Stimulated activated CD4-positive, alpha-beta T cell treated with anti-CD3 and anti-CD28 coated beads, Interleukin-2, amount 100 ng/mL, for 4 hours (primary cell): Measurements from ENCODE around the gene GBGT1.

Source experiments
- DNase-seq: peaks from one replicate; pipeline ENCODE4 v3.0.0-alpha.2; 2020; ENCODE audit warnings: low read depth

The GBGT1 gene

DNA sequence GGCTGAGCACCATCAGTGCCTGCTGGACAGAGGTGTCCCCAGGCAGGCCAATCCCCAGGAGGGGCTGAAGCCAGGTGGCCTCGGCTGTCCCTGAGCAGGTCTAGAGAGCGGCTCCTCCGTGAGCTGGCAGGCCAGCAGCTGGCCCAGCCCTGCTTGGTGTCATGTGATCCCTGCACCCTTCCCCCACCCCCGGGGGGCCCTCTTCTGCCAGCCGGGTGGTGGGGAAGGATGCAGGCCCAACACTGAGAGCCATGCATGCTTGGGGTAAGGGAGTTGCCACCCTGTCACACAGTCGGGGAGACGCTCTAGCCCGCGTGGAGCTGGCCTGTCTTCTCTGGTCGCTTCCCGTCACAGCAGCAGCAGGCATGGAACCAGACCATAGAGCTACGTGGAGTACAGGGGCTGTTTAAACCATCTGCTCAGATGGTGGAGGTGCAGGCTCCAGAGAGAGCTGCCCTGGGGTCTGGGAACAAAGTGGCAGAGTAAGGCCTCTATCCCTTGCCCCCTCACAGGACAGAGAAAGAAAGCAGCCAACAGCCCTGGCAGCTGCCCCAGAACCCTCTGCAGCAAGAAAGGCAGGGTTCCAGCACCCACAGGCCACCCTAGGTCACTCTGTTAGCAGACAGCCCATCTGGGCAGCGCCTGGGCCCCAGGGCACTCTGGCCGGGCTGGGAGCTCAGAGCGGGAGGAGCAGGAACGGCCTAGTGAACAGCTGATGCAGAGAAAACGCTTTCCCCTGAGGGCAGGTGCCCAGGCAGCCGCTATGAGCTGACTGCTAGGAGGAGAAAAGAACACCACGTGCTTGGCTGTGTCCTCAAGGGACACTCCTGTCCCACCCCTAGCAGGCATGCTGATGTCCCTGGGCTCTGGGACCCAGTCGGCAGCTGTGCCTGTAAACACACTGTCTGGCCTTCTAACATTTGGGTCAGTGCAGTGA lies 49.5 kb downstream of the GBGT1 start:
- no peak for DNase-seq

DNA sequence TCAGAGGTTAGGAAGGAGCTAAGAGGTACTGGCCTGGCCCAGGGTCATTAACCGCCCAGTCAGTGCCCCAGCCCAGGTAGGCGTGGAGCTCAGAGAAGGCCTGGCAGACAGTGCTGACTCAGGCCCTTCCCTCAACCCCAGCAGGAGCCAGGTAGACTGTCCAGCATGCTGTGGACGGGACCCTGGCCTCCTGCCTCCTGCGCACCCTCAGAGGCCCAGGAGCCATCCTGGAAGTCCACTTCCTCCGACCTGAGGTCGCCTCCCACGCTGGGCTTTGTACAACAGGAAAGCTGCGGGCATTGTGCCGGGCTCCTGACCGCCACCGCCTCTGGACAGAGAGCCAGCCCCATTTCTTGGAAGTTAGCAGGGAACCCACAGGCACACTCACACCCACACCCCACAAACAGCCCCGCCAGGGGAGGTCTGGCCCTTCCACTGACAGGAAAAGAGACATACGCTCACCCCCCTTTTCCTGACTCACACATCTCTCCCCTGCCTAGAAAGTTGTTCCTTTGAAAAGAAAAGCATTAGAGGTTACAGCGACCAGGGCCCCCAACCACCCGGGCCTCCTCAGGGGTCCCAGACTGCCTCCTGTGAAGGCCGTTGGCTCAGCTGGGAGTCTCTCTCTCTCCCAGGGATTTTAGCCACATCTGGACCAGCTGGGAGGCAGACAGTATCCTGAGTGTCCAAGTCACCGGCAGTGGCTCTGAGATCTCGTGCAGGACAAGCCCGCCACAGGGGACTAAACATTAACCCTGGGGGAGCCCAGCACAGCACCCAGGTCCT lies 50.4 kb downstream of the GBGT1 start:
- no peak for DNase-seq

DNA sequence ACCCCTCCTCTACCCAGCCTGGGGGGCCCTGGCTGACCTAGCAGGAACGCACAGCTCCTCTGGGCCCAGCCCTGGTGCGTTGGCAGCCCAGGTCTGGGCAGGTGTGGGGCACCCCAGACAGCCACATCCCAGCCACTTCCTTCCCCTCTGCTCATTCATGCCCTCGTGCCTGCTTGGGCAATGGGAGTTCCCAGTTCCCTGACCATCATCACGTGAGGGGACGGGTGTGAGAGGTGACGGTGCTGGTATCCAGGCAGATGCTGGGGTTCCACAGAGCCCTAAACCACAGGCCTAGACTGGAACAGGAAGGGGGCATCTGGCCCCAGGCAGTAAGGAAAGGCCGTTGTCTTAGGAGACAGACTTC lies 51.1 kb downstream of the GBGT1 start:
- no peak for DNase-seq

DNA sequence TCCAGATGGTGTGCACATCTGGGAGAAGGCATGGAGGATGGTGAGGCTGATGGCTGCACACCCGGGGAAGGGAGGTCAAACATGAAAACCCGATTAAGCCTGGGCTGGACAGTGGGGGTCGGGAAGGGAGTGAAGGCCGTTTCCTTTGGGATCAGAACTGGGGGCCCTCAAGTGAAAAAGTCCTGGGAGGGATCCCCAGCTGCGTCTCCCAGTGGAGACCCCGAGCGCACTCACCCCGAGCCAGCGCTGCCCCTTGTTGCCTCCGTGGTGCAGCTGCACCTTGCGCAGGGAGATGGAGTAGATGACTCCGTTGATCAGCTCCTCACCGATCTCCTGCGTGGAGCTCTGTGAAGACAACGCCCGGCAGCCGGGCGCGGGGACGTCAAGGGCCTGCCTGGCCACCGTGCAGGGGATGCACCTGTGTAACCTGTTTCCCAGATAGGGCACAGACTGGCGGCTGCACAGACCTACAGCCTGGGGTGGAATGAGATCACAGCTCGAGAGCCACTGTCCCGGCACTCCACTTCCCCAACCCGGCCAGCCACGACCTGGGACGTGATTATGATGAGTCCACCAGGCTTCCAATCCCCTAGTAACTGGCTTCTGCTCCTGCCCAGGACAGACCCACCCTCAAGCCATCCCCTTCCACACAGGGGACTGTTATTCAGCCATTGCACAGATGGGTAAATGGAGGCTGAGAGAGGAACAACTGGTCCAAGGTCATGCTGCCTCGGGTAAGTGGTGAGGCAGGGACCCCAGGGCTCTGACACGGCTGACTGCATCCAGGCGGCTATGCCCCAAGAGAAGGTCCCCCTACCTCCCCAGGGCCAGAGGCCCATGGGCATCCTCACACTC lies 51.7 kb downstream of the GBGT1 start:
- no peak for DNase-seq

DNA sequence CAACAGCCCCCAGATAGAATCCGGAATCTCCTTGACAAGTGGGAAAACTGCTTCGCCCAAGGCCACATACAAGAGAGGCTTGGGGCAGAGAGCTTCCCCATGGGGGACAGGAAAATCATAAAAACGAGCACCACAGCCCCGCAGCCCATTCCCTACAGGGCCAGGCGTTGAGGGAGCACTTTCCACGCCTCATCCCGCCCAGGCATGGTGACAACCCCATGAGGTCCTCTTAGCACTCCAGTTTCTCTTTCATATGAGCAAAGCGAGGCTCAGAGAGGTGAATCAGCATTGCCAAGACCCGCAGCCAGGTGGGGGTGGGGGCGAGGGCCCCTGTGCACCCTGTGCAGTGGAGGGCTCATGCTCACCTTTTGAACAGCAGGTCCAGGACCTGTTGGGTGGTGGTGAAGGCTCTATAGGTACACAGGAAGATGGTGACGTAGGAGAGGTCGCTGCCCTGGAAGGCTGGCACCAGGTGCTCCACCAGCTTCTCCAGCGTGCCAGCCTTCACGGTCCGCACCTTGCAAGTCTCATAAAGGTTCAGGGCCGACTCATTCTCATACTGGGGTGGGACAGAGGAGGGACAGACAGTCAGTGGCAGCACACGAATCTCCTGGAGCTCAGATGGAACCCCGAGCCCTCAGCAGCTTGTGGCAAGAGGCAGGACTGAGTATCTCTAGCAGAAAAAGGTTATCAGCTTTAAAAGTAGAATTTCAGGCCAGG lies 53.6 kb downstream of the GBGT1 start:
- DNase-seq = no peak

DNA sequence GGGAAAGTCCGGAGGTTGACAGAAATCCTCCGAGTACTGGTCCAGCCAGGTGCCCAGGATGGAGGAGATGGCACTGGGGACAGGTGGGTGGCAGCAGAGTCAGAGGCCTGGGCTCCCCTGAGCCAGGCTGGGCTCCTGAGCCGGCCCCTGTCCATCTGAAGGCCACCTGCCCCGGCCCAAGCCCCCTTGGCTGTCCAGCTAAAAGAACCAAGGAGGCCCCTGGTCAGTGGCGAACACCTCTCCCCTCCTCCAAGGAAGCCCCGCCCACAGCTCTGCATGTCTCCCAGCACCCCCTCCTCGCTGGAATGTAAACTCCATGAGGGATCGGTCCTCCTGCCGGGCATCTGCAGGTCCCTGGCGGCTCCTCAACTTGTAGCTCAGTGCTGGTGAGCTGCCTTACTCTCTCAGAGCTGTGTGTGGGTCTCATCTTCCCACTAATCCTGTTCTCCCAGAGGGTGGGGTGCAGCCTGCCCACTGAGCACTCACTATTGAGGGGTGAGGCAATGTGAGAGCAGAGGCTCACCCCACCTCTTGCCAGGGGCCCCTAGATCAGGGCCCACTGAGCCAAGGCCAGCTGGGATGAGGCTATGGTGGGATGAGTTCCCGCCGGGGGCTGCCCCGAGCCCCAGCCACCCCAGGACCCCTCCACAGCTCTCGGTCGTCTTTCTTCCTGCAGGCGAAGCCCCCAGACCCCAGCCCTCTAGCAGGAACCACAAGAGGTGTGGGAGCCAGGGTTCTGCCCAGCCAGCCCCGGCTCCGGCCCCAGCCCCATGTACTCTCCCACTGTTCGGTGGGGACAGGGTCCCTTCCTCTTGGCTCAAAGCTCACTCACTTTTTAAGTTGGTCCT lies 54.7 kb downstream of the GBGT1 start:
- no peak for DNase-seq

DNA sequence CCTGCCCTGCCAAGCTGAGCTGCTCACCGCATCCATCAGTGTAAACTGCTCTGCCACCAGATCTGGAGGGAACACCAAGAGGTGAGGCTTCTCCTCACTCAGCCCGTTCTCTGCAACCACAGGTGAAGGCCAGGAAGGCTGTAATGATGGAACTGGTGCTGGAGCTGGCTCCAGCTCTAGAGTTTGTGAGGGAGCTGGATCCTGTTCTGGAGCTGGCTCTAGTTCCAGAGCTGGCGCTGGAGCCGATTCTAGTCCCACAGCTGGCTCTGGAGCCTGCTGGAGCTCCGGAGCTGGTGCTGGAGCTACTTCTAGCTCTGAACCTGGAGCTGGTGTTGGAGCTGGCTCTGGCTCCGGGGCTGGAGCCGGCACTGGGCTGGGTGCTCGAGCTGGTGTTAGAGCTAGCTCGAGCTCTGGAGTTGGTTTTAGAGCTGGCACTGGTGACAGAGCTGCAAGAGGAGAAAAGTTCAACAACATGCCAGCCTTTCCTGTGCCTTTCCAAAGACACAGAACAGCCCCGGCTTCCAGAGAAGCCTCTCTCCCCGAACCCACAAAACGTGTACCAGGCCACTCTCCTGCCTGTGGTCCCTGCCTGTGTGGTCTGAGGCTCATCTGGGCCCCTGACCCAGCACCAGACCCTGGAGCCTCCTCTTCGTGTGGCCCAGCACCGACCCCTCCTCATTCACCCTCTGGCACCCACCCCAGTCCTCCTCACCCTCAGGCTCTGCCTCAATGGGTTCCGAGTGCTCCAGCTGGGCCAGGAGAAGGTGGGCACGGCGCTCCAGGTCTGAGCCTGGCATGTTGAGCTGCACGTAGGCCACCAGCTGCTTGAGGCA lies 55.5 kb downstream of the GBGT1 start:
- DNase-seq = no peak

DNA sequence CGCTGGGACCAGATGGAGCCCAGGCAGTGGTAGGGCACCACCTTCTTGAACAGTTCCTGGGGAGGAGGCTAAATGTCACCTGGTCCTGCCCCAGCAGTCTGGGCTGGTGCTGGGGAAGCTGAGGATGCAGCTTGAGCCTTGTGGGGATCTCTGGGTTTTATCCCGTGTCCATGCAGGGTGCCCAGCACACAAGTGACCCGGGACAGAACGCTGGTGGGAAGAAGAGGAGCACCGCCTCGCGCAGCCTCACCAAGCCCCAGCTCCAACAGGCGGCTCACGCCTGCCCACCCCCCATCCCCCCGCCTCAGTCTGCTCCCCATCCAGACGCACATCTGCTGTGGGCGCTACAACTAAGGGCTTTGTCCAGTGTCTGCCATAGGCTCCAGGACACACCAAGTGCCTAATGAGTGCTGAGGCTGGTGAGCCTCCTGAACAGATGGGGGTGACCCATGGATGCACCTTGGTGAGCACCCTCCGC lies 56.4 kb downstream of the GBGT1 start:
- DNase-seq = no peak

DNA sequence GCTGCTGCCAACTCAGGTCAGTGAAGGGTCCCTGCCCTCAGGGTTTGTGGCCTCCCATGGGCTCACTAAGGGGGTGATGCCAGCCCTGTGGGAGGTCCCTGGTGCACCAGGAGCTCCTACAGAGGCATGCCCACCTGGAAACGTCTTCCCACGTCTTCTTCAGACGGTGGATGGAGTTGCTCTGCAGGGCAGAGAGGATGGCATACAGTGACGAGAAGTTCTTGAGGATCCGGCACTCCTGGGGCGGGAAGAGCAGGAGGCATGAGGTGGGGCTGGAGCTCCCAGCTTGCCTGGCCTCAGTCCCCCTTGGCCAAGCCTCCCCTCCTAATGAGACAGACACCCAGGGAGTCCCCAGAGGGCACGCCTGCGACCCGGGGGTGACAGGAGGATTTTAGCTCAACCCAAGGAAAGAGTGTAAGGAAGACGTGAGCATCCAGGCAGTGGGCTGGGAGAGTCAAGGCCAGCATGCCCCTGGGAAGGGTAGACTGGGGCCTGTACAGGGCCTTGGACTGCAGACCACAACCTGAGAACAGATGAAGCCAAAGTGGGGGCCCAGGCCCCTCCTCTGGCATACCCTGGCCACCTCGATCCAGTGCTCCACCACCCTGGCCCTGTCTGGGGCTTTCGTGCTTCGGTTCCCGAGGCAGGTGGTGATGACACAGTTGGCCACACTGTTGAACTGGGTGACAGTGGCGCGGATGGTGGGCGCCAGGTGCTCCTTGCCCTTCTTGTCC lies 57.0 kb downstream of the GBGT1 start:
- DNase-seq = no peak

DNA sequence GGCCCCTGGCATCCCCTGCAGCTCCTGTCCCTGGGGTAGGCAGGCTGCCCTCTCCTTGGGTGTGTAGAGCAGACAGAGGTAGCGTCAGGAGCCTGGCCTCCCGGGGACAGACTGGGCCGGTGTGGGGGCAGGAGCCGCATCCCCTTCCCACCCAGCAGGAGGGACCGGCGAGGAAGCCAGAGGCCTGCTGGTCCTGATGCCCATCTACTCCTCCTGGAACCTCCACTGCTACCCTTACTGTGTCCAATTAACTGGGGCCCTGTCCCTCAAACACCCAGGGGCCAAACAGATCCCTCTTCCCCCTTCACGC lies 58.3 kb downstream of the GBGT1 start:
- DNase-seq = no peak

DNA sequence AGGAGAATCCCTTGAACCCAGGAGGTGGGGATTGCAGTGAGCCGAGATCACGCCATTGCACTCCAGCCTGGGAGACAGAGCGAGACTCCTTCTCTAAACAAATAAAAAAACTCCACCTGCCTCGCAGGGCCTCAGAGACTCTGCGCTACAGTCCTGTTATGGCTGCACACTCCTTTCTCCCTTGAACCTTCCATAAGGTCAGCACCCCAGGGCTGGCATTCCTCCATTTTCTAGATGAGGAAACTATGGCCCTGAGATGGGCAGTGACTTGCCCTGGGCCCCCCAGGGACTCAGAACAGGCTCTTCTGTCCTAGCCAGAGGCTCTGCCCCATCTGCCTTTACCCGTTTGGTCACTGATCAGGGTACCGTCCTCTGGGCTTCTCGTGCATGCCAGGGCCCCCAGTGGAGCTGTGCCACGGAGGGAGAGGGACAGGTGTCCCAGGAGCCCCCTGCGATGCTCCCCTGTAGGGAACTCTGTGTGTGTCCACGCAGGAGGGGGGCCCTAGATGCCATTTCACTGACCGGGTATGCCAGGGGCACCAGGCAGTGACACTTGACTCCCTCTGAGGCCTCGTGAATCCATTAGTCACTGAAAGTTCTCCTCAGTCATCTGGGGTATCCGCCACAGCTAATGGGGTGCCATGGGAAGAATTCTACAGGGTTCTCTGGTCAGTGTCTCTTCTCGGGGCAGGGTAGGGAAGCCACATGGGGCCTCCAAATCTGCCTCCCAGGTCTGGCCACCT lies 58.8 kb downstream of the GBGT1 start:
- no peak for DNase-seq

DNA sequence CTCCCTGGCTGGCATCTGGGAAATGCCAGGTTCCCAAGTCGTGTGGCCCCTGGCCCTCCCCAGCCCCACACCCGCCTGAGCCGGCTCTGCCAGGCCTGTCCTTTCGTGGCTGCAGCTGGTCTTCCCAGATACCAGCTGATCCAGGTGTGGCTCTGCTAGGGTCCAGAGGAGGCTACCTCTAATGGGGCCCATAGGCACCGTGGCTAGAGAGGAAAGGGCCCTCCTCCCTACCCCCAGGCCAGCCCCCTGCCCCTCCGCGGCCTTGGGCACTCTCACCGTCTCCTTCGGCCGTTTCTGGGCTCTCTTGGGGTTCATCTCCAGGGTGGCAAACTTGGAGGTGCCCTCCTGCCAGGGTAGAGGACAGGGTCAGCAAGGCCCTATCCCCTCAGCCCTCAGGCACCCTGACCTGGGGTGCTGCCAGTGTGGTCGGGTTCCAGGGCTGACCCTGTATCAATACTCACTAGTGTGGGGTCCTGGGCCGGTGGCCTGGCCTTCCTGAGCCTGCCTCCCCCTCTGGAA lies 59.7 kb downstream of the GBGT1 start:
- DNase-seq = no peak

DNA sequence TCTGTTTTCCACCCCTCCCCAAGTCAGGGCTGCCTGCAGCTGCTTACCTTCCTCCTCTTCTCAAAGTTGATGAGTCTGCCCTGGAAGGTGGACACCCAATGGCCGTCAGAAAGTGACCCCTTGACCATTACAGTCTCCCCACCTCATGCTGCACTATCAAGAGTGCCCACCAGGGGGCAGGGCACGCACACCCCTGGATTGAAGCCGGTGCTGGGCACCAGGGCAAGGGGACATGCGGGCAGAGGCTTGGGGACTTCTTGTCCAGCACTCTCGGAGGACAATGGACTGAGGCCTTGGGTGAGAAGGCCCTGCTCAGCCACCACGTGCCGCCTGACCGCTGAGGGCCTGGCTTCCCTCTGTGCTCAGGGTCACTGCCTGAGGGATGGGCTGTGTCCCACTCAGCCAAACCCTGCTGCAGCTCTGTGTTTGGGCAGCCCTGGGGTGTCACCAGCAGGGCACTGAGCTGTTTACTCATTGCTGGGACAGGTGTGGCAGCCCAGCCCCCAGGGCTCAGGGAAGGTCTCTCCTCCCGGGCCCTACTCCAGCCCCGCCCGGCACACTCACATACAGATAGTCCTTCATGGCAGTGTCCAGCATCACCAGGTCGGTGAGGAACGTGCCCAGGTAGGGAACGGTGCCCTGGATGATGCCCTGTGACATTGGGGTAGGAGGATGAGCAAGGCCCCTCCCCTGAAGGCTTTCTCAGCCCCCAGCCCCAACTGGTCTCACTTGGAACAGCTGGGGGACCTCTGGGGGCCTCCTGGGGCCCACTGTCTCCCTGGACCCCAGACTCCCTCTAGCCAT lies 60.3 kb downstream of the GBGT1 start:
- DNase-seq = no peak
